ENCODE results near the gene MYOCOS. TPM values are rescaled to one million over a fixed set of nuclear protein-coding genes. Genes with fewer than 3 reads are reported as not detected.
A peak's percentile ranks its signal among the peaks of the same experiment; 100 is the strongest.

MYOCOS gene
- total RNA-seq, 1 donor from 2014 or later = 0.21 TPM

DNA sequence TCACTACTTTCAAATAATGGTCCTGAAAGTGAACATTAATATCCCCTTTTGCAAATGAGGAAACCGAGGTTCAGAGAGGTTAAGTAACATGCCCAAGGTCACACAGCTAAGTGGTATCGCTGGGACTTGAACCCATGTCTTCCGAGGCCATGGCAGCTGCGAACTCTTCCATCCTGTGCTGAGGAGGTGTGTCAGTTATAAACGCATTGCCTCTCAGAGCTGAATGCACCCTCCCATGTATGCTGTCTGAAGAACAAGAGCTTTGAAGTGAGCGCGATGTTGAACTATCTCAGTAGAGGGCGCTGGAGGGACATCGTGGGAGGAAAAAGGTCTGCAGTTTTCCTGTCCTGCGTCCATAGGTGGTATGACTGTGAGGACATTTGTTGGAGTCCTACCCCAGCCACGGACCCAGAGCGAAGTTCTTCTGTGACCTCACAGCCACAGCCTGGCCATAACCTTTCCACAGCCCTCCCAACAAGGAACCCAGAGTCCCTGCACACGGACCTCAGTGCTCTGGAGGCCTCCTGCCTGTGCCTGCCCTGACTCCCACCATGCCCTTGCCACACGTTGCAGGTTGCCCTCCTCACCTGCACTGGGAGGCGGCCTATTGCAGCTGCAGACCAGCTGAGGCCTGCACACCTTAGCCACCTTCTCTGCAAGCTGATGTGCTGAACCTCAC, 22.9 kb downstream of the MYOCOS start:
- Mint-ChIP-seq H3K9me3 (no peaks in the 10 kb centered on the region), H3K27ac (ENCODE audit: unreplicated experiment) (no peak overlapping the region), H3K36me3 (ENCODE audit: low read depth) (no peaks in the 10 kb centered on the region), H3K4me3 (no peak overlapping the region), H3K4me1 (no peaks in the 10 kb centered on the region), H3K27me3 (ENCODE audit: low read depth) (no peaks in the 10 kb centered on the region)
- TF ChIP-seq, protein P1, sequence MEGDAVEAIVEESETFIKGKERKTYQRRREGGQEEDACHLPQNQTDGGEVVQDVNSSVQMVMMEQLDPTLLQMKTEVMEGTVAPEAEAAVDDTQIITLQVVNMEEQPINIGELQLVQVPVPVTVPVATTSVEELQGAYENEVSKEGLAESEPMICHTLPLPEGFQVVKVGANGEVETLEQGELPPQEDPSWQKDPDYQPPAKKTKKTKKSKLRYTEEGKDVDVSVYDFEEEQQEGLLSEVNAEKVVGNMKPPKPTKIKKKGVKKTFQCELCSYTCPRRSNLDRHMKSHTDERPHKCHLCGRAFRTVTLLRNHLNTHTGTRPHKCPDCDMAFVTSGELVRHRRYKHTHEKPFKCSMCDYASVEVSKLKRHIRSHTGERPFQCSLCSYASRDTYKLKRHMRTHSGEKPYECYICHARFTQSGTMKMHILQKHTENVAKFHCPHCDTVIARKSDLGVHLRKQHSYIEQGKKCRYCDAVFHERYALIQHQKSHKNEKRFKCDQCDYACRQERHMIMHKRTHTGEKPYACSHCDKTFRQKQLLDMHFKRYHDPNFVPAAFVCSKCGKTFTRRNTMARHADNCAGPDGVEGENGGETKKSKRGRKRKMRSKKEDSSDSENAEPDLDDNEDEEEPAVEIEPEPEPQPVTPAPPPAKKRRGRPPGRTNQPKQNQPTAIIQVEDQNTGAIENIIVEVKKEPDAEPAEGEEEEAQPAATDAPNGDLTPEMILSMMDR (conservative IDR thresholded peaks at IDR 0.05) = peak; percentile 75
- DNase-seq (ENCODE audit: low read depth, low spot score) = peak; percentile 79

- TF ChIP-seq, protein P1 (conservative IDR thresholded peaks at IDR 0.05) = no peak
- no peaks in the 10 kb centered on the region for H3K27me3 Mint-ChIP-seq (ENCODE audit: low read depth)
- H3K9me3 Mint-ChIP-seq = no peaks in the 10 kb centered on the region
- no peak overlapping the region for H3K27ac Mint-ChIP-seq (ENCODE audit: unreplicated experiment)
- no peak for DNase-seq (ENCODE audit: low read depth, low spot score)
- no peaks in the 10 kb centered on the region for H3K4me1 Mint-ChIP-seq
- no peaks in the 10 kb centered on the region for H3K36me3 Mint-ChIP-seq (ENCODE audit: low read depth)
- no peak overlapping the region for H3K4me3 Mint-ChIP-seq
These were observed 23.7 kb downstream of the MYOCOS start for GRCh38 chr1:171645553-171646248.

GRCh38 chr1:171646249-171646560, 24.2 kb downstream of the MYOCOS start:
- Mint-ChIP-seq H3K27ac (ENCODE audit: unreplicated experiment) (no peak overlapping the region), H3K9me3 (no peaks in the 10 kb centered on the region), H3K4me3 (no peak overlapping the region), H3K4me1 (no peaks in the 10 kb centered on the region), H3K27me3 (ENCODE audit: low read depth) (no peaks in the 10 kb centered on the region), H3K36me3 (ENCODE audit: low read depth) (no peaks in the 10 kb centered on the region)
- TF ChIP-seq, protein P1 (conservative IDR thresholded peaks at IDR 0.05) = no peak
- no peak for DNase-seq (ENCODE audit: low read depth, low spot score)

DNA sequence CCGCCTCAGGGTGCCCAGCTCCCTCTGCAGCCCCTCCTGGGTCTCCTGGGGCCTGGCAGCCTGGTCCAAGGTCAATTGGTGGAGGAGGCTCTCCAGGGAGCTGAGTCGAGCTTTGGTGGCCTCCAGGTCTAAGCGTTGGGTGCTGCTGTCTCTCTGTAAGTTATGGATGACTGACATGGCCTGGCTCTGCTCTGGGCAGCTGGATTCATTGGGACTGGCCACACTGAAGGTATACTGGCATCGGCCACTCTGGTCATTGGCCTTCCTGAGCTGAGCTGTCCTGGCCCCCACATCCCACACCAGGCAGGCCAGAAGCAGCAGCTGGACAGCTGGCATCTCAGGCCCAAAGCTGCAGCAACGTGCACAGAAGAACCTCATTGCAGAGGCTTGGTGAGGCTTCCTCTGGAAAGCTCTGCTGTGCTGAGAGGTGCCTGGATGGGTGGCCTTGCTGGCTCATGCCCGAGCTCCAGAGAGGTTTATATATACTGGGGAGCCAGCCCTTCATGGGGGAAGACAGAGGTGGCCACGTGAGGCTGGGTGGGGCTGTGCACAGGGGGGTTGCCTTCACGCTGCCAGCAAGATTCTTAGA, 30.3 kb downstream of the MYOCOS start, which contains the start of gene MYOC:
Gene MYOC (minus strand): TSS at position 455 of the 589 bp plus-strand sequence. CDS start 77 bp downstream, at position 378.
- no peaks in the 10 kb centered on the region for H3K9me3 Mint-ChIP-seq
- H3K36me3 Mint-ChIP-seq (ENCODE audit: low read depth) = no peaks in the 10 kb centered on the region
- TF ChIP-seq, protein P1 (conservative IDR thresholded peaks at IDR 0.05) = no peak
- no peaks in the 10 kb centered on the region for H3K27me3 Mint-ChIP-seq (ENCODE audit: low read depth)
- DNase-seq (ENCODE audit: low read depth, low spot score) = no peak
- H3K27ac Mint-ChIP-seq (ENCODE audit: unreplicated experiment) = no peak within 1 kb of the TSS
- no peak within 1 kb of the TSS for H3K4me3 Mint-ChIP-seq
- peaks cover 17% of the 10 kb centered on the region for H3K4me1 Mint-ChIP-seq

DNA sequence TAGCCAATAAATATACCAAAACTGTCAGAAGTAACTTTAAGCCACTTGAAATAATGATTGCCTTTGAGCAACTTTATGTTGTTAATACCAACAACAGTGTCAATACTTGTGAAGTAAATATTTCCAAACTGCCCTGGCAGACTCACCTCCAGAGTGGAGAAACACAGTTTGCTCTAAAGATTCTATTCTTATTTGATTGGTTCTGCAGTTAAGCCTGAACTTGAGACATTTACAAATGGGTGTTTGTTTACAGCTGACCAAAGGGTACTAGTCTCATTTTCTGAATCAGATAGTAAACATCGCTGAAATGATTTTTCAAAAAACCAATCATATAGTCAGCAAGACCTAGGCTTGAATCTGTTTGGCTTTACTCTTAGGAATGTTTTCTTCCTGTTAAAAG, 31.8 kb downstream of the MYOCOS start:
- no peak overlapping the region for H3K27ac Mint-ChIP-seq (ENCODE audit: unreplicated experiment)
- H3K27me3 Mint-ChIP-seq (ENCODE audit: low read depth) = no peaks in the 10 kb centered on the region
- no peaks in the 10 kb centered on the region for H3K9me3 Mint-ChIP-seq
- DNase-seq (ENCODE audit: low read depth, low spot score) = no peak
- no peaks in the 10 kb centered on the region for H3K36me3 Mint-ChIP-seq (ENCODE audit: low read depth)
- peaks cover 17% of the 10 kb centered on the region for H3K4me1 Mint-ChIP-seq
- TF ChIP-seq, protein P1 (conservative IDR thresholded peaks at IDR 0.05) = no peak
- H3K4me3 Mint-ChIP-seq = no peak overlapping the region
